Tongue (tissue), 2 donors: Measurements from ENCODE around the gene AANAT. TPM values are rescaled to one million over a fixed set of nuclear protein-coding genes. Genes with fewer than 3 reads are reported as not detected.
A peak's percentile ranks its signal among the peaks of the same experiment; 100 is the strongest.

Experiments
- DNase-seq: peaks from one replicate; pipeline ENCODE4 v3.0.0-alpha.2; 2015
- total RNA-seq: library from RNA; depleted of rRNA; stranded (reverse); fragments of >200 nt; gene quantifications from one replicate; pipeline ENCODE4 v1.2.3, GENCODE V29; 2014

The AANAT gene
- not detected for total RNA-seq

GRCh38 chr17:76467366-76467765, at the start of gene AANAT:
AANAT (plus strand) TSS chr17:76467603; CDS start chr17:76468747, 1,144 bp downstream.
- DNase-seq, result peak; percentile 61

GRCh38 chr17:76419576-76420260, 47.7 kb upstream of the AANAT start:
- DNase-seq, result no peak

DNA sequence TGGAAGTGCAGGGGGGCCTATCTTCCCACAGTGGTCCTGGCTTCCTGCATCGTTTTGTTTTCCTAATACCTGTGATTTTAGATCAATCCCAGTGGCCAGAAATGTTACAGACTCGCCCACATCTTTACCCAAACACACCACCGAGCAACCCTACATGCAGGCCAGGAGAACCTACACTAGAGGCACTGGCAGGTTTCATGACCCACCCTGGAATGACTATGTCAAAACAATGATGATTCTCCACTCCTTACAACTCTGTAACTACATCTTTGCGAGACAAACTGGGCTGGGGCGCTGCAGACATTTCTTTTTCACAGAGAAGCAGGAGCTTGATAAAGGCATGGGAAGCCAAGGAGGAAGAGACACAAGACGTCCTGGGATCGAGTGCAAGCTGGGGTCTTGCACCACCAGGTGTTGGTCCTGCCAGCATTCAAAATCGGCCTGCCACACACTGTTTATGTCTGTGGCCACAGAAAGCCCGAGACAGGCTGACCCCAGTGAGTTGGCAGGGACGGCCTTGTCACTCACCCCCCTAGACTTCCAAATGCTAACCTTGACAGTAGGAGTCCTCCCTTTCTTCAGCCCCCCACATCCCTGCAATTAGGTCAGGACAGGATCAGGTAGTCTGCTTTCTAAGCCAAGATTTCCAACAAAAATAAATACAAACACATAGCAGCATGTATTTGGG, 46.9 kb upstream of the AANAT start:
- no peak for DNase-seq

- DNase-seq, result peak; percentile 42
These were observed 46.4 kb upstream of the AANAT start for GRCh38 chr17:76421044-76421407.

DNA sequence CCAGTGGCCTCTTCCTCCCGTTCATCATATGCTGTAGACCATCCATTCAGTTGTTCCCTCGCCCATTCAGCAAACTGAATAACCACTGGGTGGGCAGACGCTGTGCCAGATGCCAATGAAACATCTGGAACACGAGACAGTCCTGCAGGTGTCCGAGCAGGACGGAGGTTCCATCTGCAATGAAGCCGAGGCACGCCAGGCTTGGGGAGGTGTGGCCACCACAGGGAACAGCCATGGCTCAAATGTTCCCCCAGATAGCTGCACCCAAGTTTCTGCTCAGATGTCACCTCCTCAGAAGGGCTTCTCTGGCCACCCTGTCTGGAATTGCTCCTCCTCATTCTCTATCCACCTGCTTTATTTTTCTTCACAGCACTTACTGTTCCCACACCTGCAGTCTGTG, 45.0 kb upstream of the AANAT start:
- no peak for DNase-seq

GRCh38 chr17:76422860-76423259, 44.5 kb upstream of the AANAT start:
- DNase-seq, result no peak

GRCh38 chr17:76426853-76427252, 40.5 kb upstream of the AANAT start:
- no peak for DNase-seq

GRCh38 chr17:76427501-76428231, 39.7 kb upstream of the AANAT start:
- peak; percentile 35 for DNase-seq

DNA sequence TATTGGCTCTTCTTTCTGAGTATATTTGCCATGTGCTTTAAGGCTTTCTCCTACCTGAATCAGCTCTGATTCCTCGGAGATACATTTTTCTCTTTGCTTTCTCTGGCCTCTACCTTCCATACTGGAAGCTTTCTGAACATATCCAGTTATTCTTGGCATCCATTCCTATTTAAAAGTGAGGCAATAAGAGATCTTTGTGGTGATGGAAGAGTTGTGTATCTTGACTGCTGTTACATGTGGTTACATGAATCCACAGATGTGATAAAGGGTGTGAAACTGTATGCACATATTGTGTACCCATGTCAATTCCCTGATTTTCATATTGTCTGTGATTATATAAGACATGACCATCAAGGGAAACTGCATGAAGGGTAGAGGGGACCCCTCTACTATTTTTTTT, 38.9 kb upstream of the AANAT start:
- DNase-seq, result no peak

- DNase-seq, result no peak
These were observed 35.9 kb upstream of the AANAT start for GRCh38 chr17:76431509-76431908.

DNA sequence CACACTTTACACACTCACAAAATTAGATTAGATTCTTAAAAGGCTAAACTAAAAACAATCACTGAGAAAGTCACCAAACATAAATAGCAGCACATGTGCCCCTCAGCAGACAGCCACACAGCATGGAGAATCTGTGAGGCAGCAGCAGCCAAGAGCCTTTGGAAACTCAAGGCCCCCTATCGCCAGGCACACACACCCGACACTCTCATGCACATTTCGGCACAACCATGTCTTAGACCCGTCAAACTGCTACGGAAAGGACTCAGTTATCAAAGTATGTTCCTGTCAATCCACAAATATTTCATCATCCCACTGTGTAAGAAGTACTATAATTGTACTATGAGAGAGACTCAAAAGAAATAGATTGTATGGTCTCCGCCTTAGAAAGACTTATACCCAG, 35.4 kb upstream of the AANAT start:
- peak; percentile 35 for DNase-seq

- no peak for DNase-seq
These were observed 34.6 kb upstream of the AANAT start for GRCh38 chr17:76432712-76433336.

GRCh38 chr17:76433693-76434092, 33.7 kb upstream of the AANAT start:
- no peak for DNase-seq

DNA sequence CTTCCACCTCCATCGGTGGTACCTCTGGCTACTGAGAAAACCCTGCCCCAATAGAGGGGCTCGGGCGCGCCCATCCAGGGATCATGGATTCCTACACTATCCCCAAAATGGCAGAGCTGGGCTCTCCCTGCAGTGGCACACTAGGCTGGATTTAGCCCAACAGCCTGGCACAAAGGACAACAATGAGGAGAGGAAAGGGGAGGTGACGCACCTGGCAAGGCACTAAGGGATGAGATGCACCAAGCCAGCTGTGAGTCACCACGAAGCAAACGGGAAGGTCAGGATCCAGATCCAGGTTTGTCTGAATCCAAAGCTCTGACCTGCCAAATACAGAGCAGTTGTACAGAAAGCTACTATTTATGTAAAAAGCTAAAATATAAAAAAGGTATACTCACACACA, 32.5 kb upstream of the AANAT start:
- DNase-seq, result no peak

- no peak for DNase-seq
These were observed 31.7 kb upstream of the AANAT start for GRCh38 chr17:76435751-76436150.

- no peak for DNase-seq
These were observed 29.7 kb upstream of the AANAT start for GRCh38 chr17:76437467-76438402.

DNA sequence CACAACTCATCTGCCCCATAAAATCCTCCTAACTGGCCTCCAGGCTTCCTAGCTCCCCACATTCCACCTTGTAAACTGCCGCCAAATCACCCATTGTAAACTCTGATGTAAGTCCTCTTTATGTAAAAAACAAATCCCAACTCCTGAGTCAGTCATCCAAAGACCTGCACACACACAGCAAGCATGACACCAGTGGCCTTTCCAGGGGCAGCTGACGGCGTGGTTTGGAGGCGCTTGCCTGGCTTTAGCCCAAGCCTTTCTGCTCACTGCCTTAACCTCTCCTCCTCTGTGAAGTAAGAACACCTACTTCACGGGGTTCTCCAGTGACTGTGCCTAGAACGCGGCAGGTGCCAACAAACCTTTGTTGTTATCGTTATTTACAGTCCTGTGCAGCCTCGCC, 28.5 kb upstream of the AANAT start:
- DNase-seq, result no peak

DNA sequence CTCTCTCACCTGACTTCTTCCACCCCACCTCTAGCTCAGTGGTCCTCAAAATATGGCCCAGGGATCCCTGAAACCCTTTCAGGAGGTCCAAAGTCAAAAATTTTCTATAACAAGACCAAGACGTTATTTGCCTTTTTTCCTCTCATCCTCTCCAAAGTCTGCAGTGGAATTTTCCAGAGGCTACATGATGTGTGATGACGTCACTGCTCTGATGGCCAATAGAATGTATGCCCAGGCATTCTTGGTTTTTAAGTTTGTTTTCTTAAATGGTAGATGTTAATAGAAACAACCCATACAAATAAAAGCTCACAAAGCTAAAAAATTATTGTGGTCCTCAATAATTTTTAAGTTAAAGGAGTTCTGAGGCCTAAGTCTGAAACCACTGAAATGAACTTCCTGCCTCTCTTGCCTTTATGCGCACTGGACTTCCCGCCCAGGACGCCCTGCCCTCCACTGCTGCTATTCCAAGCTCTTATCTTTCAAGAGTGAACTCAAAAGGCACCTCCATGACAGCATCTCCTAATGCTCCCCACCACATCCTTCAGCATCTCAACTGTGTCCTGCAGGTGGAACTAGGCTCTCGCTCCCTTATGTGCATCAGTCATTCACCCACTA, 28.0 kb upstream of the AANAT start:
- DNase-seq, result no peak

GRCh38 chr17:76440751-76441362, 26.5 kb upstream of the AANAT start:
- no peak for DNase-seq

- no peak for DNase-seq
These were observed 25.6 kb upstream of the AANAT start for GRCh38 chr17:76441686-76442340.
